H1 (cell line): ENCODE data around the gene PI4KB. TPM values are rescaled to one million over a fixed set of nuclear protein-coding genes. Genes with fewer than 3 reads are reported as not detected.

ENCODE experiments used
- BCL11A ChIP-seq, 2 experiments: IDR thresholded peaks; one replicate each; pipeline ENCODE4 v1.6.1; 2011; ENCODE audit warnings: low read depth in 2 of 2, low read length in 2 of 2, mild to moderate bottlenecking in 2 of 2
- CEBPB ChIP-seq: IDR thresholded peaks from 2 replicates; pipeline ENCODE4 v1.6.1; 2012; ENCODE audit warnings: low read depth, low read length
- CHD7 ChIP-seq: fragments of 300-600 bp; sonication (generic); IDR thresholded peaks from 2 replicates; pipeline ENCODE4 v1.7.1; 2012; ENCODE audit warnings: low read length, moderate library complexity, mild to moderate bottlenecking, inconsistent platforms; ENCODE audit not compliant: insufficient replicate concordance
- HDAC2 ChIP-seq, 2 experiments: fragments of 300-600 bp in 1 of 2; sonication (generic) in 1 of 2; IDR thresholded peaks; 2 replicates each; pipeline ENCODE4 v1.6.1; 2011 to 2012; ENCODE audit warnings: low read depth in 2 of 2, low read length in 2 of 2, mild to moderate bottlenecking in 2 of 2, moderate library complexity in 2 of 2, borderline replicate concordance in 1 of 2, inconsistent platforms in 1 of 2
- NANOG ChIP-seq: IDR thresholded peaks from 2 replicates; pipeline ENCODE4 v1.6.1; 2011; ENCODE audit warnings: low read length, low read depth, mild to moderate bottlenecking, inconsistent platforms; ENCODE audit not compliant: insufficient read depth, poor library complexity, severe bottlenecking
- RFX5 ChIP-seq: IDR thresholded peaks from 2 replicates; pipeline ENCODE4 v1.6.1; 2011; ENCODE audit warnings: low read depth, low read length, improper control_type of control experiment, borderline replicate concordance
- RXRA ChIP-seq: IDR thresholded peaks from 2 replicates; pipeline ENCODE4 v1.6.1; 2011; ENCODE audit warnings: low read depth, mild to moderate bottlenecking, low read length, moderate library complexity; ENCODE audit not compliant: insufficient read depth
- SIX5 ChIP-seq: IDR thresholded peaks from 2 replicates; pipeline ENCODE4 v1.6.1; 2011; ENCODE audit warnings: mild to moderate bottlenecking, low read depth, low read length
- SP2 ChIP-seq: IDR thresholded peaks from 2 replicates; pipeline ENCODE4 v1.6.1; 2012; ENCODE audit warnings: mild to moderate bottlenecking, low read length, inconsistent platforms
- USF2 ChIP-seq: IDR thresholded peaks from 2 replicates; pipeline ENCODE4 v1.6.1; 2011; ENCODE audit warnings: low read length, improper control_type of control experiment
- polyA plus RNA-seq, 7 experiments: library from polyadenylated mRNA; depleted of rRNA in 3 of 7; stranded (reverse) in 5 of 7; unstranded in 2 of 7; fragments of >200 nt in 5 of 7; fragments of 200-250 nt in 2 of 7; gene quantifications; 1 replicate in 5 of 7; 2 replicates in 1 of 7; 4 replicates in 1 of 7; pipeline versions ENCODE4 v1.2.1 to v1.2.3, GENCODE V29; 2011 to 2013; ENCODE audit warnings: missing spikeins in 2 of 7, mixed read lengths in 2 of 7
- total RNA-seq: library from RNA; stranded (reverse); fragmentation: NEBNext Ultra II Directional; extraction: Animal tissue kit (Norgen Biotek cat#: 25700); gene quantifications from 2 replicates; pipeline ENCODE4 v1.2.1, GENCODE V29; 2021

PI4KB gene
- total and polyA plus RNA-seq, 2 of the 8 experiments (the other 6 are each of a cell fraction or from before 2014, with no cell fraction given) = 30.1 to 37.1 TPM

GRCh38 chr1:151267760-151268159 is 59.5 kb downstream of the PI4KB start (continued):
- no peak for TF ChIP-seq CHD7
- no peak for TF ChIP-seq NANOG
- TF ChIP-seq BCL11A (IDR thresholded peaks at IDR 0.05; ENCODE audit: low read depth in 2 of 2, low read length in 2 of 2) = no peak
- no peak for TF ChIP-seq CEBPB
- no peak for TF ChIP-seq SIX5
- TF ChIP-seq HDAC2 (IDR thresholded peaks at IDR 0.05; ENCODE audit: borderline replicate concordance in 1 of 2, low read depth in 2 of 2, low read length in 2 of 2) = no peak
- TF ChIP-seq RXRA = no peak
- TF ChIP-seq USF2 = no peak
- TF ChIP-seq SP2 = no peak
- no peak for TF ChIP-seq RFX5
